Epithelial cell of esophagus (primary cell): ENCODE measurements around the gene COG1.
A peak's percentile ranks its signal among the peaks of the same experiment; 100 is the strongest.

Source experiments
- DNase-seq: peaks from one replicate; pipeline ENCODE4 v3.0.0; 2010; ENCODE audit warnings: low read depth
- H3K4me3 ChIP-seq: 2 replicates; pipeline ENCODE4 v1.5.1; 2011; ENCODE audit warnings: mild to moderate bottlenecking, low read length, control low read depth
- TF ChIP-seq, protein P1 (sequence below): IDR thresholded peaks from 2 replicates; pipeline ENCODE4 v1.5.1; 2011; ENCODE audit warnings: low read depth, mild to moderate bottlenecking, low read length, control low read depth, inconsistent platforms; ENCODE audit not compliant: insufficient read depth; ENCODE audit errors: missing control alignments

Gene COG1

DNA sequence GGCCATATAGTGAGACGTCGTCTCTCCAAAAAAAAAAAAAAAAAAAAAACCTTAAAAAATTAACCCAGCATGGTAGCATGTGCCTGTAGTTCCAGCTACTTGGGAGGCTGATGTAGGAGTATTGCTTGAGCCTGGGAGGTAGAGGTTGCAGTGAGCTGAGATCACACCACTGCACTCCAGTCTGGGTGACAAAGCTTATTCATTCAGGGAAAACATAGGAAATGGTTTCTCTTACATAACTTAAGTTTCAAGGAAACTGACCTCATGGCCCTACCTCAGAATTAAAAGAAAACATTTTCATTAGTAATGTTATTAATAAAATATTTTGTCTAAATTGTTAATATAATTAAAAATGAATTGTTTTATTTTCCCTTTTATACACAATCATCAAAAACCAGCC is 31.4 kb downstream of the COG1 start:
- no peak overlapping the region for H3K4me3 ChIP-seq
- TF ChIP-seq, protein P1, sequence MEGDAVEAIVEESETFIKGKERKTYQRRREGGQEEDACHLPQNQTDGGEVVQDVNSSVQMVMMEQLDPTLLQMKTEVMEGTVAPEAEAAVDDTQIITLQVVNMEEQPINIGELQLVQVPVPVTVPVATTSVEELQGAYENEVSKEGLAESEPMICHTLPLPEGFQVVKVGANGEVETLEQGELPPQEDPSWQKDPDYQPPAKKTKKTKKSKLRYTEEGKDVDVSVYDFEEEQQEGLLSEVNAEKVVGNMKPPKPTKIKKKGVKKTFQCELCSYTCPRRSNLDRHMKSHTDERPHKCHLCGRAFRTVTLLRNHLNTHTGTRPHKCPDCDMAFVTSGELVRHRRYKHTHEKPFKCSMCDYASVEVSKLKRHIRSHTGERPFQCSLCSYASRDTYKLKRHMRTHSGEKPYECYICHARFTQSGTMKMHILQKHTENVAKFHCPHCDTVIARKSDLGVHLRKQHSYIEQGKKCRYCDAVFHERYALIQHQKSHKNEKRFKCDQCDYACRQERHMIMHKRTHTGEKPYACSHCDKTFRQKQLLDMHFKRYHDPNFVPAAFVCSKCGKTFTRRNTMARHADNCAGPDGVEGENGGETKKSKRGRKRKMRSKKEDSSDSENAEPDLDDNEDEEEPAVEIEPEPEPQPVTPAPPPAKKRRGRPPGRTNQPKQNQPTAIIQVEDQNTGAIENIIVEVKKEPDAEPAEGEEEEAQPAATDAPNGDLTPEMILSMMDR: no peak
- no peak for DNase-seq

DNA sequence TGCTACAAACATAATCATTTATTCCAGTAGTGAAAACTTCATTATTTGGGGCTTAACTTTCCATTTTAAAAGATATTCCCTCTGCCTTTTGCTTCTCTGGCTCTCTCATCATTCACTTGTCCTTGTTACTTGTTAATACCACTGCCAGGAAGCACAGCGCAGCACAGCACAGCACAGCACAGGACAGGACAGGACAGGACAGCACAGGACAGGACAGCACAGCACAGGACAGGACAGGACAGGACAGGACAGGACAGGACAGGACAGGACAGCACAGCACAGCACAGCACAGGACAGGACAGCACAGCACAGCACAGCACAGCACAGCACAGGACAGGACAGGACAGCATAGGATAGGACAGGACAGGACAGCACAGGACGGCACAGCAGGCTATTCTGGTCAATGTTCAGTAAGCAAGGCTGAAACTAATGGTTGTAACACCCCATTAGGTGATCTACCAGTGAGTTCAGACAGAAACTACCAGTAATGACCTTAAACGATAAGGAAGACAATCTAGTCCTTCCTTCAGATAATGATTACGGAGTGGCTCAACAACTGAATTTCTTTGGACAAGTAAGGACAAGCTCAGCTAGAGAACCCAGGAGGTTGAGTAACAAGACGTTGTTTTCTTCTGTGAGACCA is 31.9 kb downstream of the COG1 start:
- TF ChIP-seq, protein P1: no peak
- DNase-seq: peak; percentile 89
- no peak overlapping the region for H3K4me3 ChIP-seq

- no peak for DNase-seq
- TF ChIP-seq, protein P1: no peak
These were observed 33.8 kb downstream of the COG1 start for GRCh38 chr17:73226556-73227172.

GRCh38 chr17:73227379-73227778 is 34.5 kb downstream of the COG1 start:
- no peak overlapping the region for H3K4me3 ChIP-seq
- no peak for DNase-seq
- TF ChIP-seq, protein P1: no peak

More at GRCh38 chr17:73226556-73227172, 33.8 kb downstream of the COG1 start:
- no peak overlapping the region for H3K4me3 ChIP-seq

DNA sequence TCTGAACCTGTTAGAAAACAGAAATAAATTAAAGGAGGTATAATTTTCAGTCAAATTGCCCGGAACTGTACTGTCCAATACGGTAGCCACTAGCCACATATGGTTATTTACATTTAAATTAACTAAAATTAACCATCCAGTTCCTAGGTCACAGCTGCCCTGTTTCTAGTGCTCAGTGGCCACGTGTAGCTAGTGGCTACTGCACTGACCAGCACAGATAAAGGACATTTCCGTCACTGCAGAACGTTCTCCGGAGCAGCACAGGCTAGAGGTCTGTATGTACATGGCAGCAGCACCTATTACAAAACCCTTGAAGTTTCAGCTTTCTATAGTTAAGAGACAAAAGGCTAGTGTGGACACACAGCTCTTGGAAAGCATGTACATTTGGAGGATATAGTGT is 35.1 kb downstream of the COG1 start:
- no peak overlapping the region for H3K4me3 ChIP-seq

DNA sequence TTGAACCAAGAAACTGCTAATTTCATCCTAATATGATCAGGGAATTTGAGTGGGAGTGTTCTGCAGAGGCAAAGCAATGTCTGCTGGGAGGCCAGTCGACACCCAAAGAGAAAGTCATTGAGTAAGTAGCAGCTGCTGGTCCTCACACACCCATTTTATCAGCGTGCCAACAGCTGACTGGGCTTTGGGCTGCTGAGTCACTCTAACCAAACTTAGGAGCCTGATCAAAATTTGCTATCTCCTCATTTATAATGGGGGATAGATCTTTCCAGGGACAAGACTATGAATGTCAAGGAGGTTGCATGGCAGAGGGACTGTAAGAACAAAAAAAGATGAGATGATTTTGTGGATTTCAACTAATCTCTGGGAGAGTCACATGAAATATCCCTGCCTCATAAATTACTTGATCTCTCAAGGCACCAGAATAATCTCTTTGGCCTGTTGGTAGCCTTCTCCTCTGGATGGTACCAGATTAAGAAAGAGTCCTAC is 35.9 kb downstream of the COG1 start:
- H3K4me3 ChIP-seq: no peak overlapping the region
- TF ChIP-seq, protein P1: no peak
- DNase-seq: peak; percentile 87

More for the DNA sequence above, 35.1 kb downstream of the COG1 start:
- no peak for DNase-seq
- TF ChIP-seq, protein P1: no peak
